K562 (cell line): ENCODE results near the gene DND1. TPM values are rescaled to one million over a fixed set of nuclear protein-coding genes. Genes with fewer than 3 reads are reported as not detected.

Experiments
- CHD2 ChIP-seq: IDR thresholded peaks from 2 replicates; pipeline ENCODE4 v1.6.1; 2011; ENCODE audit warnings: low read depth, low read length
- CREB1 ChIP-seq, 2 experiments: sonication (generic) in 1 of 2; formaldehyde crosslinking in 1 of 2; IDR thresholded peaks; 2 replicates each; pipeline versions ENCODE4 v1.6.1 to v1.8.0; 2012 to 2022; ENCODE audit warnings: inconsistent platforms in 1 of 2, mild to moderate bottlenecking in 1 of 2, missing genetic modification reagents in 1 of 2, moderate library complexity in 1 of 2
- CSDE1 ChIP-seq, 2 experiments: fragments of 450-650 bp; IDR thresholded peaks; 2 replicates each; pipeline ENCODE4 v1.6.1; 2016; ENCODE audit warnings: mild to moderate bottlenecking in 1 of 2
- KDM4B ChIP-seq, 2 experiments: fragments of 450-650 bp in 1 of 2; sonication (generic) in 1 of 2; IDR thresholded peaks; 2 replicates each; pipeline ENCODE4 v1.6.1; 2016 to 2017; ENCODE audit warnings: borderline replicate concordance in 2 of 2, antibody characterized with exemption in 1 of 2, low read depth in 1 of 2, mild to moderate bottlenecking in 1 of 2
- NCOA2 ChIP-seq, 2 experiments: fragments of 450-650 bp; IDR thresholded peaks; 2 replicates each; pipeline ENCODE4 v1.6.1; 2018; ENCODE audit warnings: mild to moderate bottlenecking in 2 of 2, moderate library complexity in 1 of 2; ENCODE audit not compliant: partially characterized antibody in 2 of 2
- NFIC ChIP-seq: fragments of 450-650 bp; IDR thresholded peaks from 2 replicates; pipeline ENCODE4 v1.6.1; 2017; ENCODE audit warnings: mild to moderate bottlenecking, inconsistent platforms
- PHF20 ChIP-seq: fragments of 450-650 bp; IDR thresholded peaks from 2 replicates; pipeline ENCODE4 v1.6.1; 2018; ENCODE audit not compliant: partially characterized antibody
- POLR2B ChIP-seq: fragments of 450-650 bp; IDR thresholded peaks from 2 replicates; pipeline ENCODE4 v1.6.1; 2018; ENCODE audit warnings: low read depth; ENCODE audit not compliant: partially characterized antibody
- SMARCE1 ChIP-seq: fragments of 450-650 bp; IDR thresholded peaks from 2 replicates; pipeline ENCODE4 v1.7.1; 2016; ENCODE audit warnings: mild to moderate bottlenecking
- SREBF2 ChIP-seq: sonication (generic); formaldehyde crosslinking; IDR thresholded peaks from 2 replicates; pipeline ENCODE4 v1.4.0; 2020; ENCODE audit warnings: mild to moderate bottlenecking, missing genetic modification reagents
- TRIM24 ChIP-seq, 2 experiments: fragments of 450-650 bp; IDR thresholded peaks; 2 replicates each; pipeline ENCODE4 v1.6.1; 2016
- ZKSCAN1 ChIP-seq: fragments of 150-350 bp; IDR thresholded peaks from 2 replicates; pipeline ENCODE4 v1.6.1; 2016; ENCODE audit warnings: low read depth, low read length
- ZNF24 ChIP-seq: fragments of 450-650 bp; IDR thresholded peaks from 2 replicates; pipeline ENCODE4 v1.6.1; 2016
- ZNF644 ChIP-seq: fragments of 200-800 bp; sonication (Bioruptor generic); IDR thresholded peaks from 2 replicates; pipeline ENCODE4 v1.6.1; 2016; ENCODE audit warnings: low read depth, missing genetic modification characterization, missing compliant biosample characterization
- polyA plus RNA-seq, 8 experiments: library from polyadenylated mRNA; depleted of rRNA in 4 of 8; stranded (reverse) in 5 of 8; unstranded in 3 of 8; fragments of >200 nt; fragmentation: Nextera tagmentation in 2 of 8; fragmentation: Illumina TruSeq in 1 of 8; extraction: Ambion mirVana in 2 of 8; extraction: Trizol in 1 of 8; gene quantifications; 2 replicates each; pipeline versions ENCODE4 v1.2.1 to v1.2.3, GENCODE V29; 2011 to 2014; ENCODE audit warnings: inconsistent platforms in 1 of 8, missing spikeins in 1 of 8
- total RNA-seq, 7 experiments: library from RNA; depleted of rRNA in 6 of 7; stranded (reverse); fragments of >200 nt in 6 of 7; fragmentation: Illumina TruSeq in 2 of 7; extraction: Trizol in 2 of 7; gene quantifications; 2 replicates each; pipeline versions ENCODE4 v1.2.1 to v1.2.3, GENCODE V29; 2011 to 2021; ENCODE audit warnings: low replicate concordance in 1 of 7
- TF ChIP-seq, protein P1 (sequence below): sonication (generic); formaldehyde crosslinking; IDR thresholded peaks from 2 replicates; pipeline ENCODE4 v1.8.1; 2023; ENCODE audit warnings: mild to moderate bottlenecking, missing genetic modification reagents
- TF ChIP-seq, protein P2 (sequence below): fragments of 450-650 bp; formaldehyde crosslinking; IDR thresholded peaks from 2 replicates; pipeline ENCODE4 v1.4.0; 2020; ENCODE audit warnings: mild to moderate bottlenecking, moderate library complexity
- TF ChIP-seq, protein P3 (sequence below): fragments of 250-450 bp; sonication (Bioruptor Pico); IDR thresholded peaks from 2 replicates; pipeline ENCODE4 v1.4.0; 2020
- TF ChIP-seq, protein P4 (sequence below): sonication (generic); formaldehyde crosslinking; IDR thresholded peaks from 2 replicates; pipeline ENCODE4 v1.8.1; 2022; ENCODE audit warnings: missing genetic modification reagents

Gene DND1
- total and polyA plus RNA-seq, 9 of the 15 experiments (the other 6 are each of a cell fraction or from before 2014, with no cell fraction given) = 0.37 to 2.0 (median 0.90) TPM; not detected in 3

DNA sequence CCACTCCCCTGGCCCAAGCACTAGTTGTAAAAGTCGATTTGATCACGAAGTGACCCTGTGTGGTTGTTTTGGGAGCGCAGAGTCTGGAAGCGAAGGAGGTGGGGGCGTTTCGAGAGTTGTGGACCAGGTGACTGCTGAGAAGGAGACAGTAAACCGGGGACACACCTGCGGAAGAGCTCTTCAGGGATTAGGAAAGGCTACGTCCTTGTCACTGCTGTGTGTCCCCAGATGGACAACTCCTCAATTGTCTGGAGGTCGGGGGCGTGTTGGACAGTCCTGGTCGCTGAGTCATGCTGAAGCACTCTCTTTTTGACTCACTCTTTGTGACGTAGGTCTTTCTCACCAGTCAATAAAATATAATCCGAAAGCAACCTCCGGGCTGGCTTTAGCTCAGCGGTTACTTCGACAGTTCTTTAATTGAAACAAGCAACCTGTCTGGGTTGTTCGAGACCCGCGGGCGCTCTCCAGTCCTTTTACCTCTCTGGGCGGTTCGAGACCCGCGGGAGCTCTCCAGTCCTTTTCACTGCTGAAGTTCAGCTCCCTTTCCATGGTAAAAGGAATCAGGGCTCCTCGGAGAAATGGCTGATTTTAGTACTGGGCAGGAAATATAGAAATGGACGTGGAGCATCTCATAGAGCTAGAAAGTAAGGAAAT is 37.6 kb upstream of the DND1 start (continued):
- TF ChIP-seq PHF20 (peak; percentile 48), SREBF2 (CRISPR knock-in tag) (no peak), SMARCE1 (peak; percentile 80), TRIM24 (IDR thresholded peaks at IDR 0.05) (peak in 1 of 2 experiments; percentile 47; a peak in 3 of 4 replicates), KDM4B (IDR thresholded peaks at IDR 0.05; ENCODE audit: borderline replicate concordance in 2 of 2, low read depth in 1 of 2) (0 out of 4 replicates have a peak, but pooled peaks of 1 of the 2 experiments have one; percentile 50), ZKSCAN1 (peak; percentile 51; the same call in 1 of the 2 replicates), CREB1 (IDR thresholded peaks at IDR 0.05) (peak; percentile 88), CREB1 (CRISPR knock-in tag; IDR thresholded peaks at IDR 0.05) (peak; percentile 93), ZNF24 (0 out of 2 replicates have a peak, but pooled peaks have one; percentile 11), NCOA2 (IDR thresholded peaks at IDR 0.05; ENCODE audit: partially characterized antibody in 2 of 2) (peak in 1 of 2 experiments; percentile 91), CHD2 (peak; percentile 35; the same call in 1 of the 2 replicates), POLR2B (peak; percentile 80), NFIC (peak; percentile 79), CSDE1 (IDR thresholded peaks at IDR 0.05) (peak in 1 of 2 experiments; percentile 86; a peak in 1 of 4 replicates), ZNF644 (tag) (peak; percentile 52; the same call in 1 of the 2 replicates)
- TF ChIP-seq, protein P1, sequence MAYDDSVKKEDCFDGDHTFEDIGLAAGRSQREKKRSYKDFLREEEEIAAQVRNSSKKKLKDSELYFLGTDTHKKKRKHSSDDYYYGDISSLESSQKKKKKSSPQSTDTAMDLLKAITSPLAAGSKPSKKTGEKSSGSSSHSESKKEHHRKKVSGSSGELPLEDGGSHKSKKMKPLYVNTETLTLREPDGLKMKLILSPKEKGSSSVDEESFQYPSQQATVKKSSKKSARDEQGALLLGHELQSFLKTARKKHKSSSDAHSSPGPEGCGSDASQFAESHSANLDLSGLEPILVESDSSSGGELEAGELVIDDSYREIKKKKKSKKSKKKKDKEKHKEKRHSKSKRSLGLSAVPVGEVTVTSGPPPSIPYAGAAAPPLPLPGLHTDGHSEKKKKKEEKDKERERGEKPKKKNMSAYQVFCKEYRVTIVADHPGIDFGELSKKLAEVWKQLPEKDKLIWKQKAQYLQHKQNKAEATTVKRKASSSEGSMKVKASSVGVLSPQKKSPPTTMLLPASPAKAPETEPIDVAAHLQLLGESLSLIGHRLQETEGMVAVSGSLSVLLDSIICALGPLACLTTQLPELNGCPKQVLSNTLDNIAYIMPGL (CRISPR knock-in tag) = no peak
- TF ChIP-seq, protein P2, sequence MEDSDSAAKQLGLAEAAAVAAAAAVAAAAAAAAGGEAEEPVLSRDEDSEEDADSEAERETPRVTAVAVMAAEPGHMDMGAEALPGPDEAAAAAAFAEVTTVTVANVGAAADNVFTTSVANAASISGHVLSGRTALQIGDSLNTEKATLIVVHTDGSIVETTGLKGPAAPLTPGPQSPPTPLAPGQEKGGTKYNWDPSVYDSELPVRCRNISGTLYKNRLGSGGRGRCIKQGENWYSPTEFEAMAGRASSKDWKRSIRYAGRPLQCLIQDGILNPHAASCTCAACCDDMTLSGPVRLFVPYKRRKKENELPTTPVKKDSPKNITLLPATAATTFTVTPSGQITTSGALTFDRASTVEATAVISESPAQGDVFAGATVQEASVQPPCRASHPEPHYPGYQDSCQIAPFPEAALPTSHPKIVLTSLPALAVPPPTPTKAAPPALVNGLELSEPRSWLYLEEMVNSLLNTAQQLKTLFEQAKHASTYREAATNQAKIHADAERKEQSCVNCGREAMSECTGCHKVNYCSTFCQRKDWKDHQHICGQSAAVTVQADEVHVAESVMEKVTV (CRISPR knock-in tag) = no peak
- TF ChIP-seq, protein P3, sequence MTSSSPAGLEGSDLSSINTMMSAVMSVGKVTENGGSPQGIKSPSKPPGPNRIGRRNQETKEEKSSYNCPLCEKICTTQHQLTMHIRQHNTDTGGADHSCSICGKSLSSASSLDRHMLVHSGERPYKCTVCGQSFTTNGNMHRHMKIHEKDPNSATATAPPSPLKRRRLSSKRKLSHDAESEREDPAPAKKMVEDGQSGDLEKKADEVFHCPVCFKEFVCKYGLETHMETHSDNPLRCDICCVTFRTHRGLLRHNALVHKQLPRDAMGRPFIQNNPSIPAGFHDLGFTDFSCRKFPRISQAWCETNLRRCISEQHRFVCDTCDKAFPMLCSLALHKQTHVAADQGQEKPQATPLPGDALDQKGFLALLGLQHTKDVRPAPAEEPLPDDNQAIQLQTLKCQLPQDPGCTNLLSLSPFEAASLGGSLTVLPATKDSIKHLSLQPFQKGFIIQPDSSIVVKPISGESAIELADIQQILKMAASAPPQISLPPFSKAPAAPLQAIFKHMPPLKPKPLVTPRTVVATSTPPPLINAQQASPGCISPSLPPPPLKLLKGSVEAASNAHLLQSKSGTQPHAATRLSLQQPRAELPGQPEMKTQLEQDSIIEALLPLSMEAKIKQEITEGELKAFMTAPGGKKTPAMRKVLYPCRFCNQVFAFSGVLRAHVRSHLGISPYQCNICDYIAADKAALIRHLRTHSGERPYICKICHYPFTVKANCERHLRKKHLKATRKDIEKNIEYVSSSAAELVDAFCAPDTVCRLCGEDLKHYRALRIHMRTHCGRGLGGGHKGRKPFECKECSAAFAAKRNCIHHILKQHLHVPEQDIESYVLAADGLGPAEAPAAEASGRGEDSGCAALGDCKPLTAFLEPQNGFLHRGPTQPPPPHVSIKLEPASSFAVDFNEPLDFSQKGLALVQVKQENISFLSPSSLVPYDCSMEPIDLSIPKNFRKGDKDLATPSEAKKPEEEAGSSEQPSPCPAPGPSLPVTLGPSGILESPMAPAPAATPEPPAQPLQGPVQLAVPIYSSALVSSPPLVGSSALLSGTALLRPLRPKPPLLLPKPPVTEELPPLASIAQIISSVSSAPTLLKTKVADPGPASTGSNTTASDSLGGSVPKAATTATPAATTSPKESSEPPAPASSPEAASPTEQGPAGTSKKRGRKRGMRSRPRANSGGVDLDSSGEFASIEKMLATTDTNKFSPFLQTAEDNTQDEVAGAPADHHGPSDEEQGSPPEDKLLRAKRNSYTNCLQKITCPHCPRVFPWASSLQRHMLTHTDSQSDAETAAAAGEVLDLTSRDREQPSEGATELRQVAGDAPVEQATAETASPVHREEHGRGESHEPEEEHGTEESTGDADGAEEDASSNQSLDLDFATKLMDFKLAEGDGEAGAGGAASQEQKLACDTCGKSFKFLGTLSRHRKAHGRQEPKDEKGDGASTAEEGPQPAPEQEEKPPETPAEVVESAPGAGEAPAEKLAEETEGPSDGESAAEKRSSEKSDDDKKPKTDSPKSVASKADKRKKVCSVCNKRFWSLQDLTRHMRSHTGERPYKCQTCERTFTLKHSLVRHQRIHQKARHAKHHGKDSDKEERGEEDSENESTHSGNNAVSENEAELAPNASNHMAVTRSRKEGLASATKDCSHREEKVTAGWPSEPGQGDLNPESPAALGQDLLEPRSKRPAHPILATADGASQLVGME (CRISPR knock-in tag) = no peak
- TF ChIP-seq, protein P4, sequence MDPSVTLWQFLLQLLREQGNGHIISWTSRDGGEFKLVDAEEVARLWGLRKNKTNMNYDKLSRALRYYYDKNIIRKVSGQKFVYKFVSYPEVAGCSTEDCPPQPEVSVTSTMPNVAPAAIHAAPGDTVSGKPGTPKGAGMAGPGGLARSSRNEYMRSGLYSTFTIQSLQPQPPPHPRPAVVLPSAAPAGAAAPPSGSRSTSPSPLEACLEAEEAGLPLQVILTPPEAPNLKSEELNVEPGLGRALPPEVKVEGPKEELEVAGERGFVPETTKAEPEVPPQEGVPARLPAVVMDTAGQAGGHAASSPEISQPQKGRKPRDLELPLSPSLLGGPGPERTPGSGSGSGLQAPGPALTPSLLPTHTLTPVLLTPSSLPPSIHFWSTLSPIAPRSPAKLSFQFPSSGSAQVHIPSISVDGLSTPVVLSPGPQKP (CRISPR knock-in tag) = no peak
